Measurements from ENCODE around the gene PLD5.
"Not testable (repeated sequence)": the region's sequence is repeated elsewhere in the genome, so short reads cannot be mapped to it uniquely, and the experiment has no call there.

The PLD5 gene

DNA sequence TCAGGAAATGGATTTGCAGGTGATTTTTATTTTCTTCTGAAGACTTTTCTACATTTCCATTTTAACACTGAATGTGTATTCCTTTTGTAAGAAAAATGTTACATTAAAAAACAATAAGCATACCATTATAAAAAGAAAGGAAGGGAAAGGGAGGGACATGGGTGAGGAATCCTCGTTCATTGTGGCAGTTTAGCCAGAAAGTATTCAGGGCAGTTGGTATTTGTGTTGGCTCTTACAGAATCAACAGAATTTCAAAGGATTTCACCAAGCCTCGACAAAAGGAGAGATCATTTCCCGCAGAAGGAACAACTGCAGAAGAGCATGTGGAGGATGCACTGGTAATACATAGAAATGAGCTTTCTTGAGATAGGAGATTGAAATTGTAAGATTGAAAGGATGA is 35.0 kb downstream of the PLD5 start:
- DNase-seq (ENCODE audit: low spot score), result no peak

DNA sequence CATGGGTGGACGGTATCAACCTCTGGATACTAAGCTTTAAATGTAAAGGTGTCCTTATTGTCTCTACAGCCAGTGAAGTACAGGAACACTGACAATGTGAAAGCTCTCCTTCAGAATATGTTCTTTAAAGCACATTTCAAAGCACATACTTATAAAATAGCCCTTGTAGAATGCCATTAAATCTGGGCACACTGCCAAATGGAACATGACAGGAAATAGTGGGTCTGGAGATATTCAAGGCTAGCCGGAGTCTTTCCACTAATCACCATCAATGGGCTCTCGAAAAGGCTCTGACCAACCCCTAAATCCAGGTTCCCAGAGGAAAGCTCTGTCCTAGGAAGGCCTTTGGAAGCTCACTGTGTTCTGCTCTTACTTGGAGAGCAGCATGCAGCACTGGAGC is 46.6 kb downstream of the PLD5 start:
- peak; percentile 41 for DNase-seq (ENCODE audit: low spot score)

DNA sequence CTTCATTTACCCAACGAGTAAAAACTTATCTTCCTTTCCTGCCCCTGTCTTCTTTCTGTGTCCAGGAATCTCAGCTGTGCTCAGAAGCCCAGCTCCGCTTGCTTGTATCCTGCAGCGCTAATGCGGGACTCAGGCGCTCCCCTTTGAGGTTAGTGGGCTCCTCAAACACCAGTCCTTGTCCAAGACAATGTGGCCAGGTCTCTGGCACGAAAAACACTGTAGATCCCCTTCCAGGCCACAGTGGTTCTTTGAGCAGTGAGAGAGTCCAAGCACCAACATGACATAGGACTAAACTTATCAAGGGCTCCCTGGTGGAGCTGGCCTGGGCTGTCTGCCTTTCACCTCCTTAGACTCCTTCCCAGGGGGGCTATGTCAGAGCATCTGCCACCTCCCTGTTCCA is 53.7 kb downstream of the PLD5 start:
- DNase-seq (ENCODE audit: low spot score), result no peak

DNA sequence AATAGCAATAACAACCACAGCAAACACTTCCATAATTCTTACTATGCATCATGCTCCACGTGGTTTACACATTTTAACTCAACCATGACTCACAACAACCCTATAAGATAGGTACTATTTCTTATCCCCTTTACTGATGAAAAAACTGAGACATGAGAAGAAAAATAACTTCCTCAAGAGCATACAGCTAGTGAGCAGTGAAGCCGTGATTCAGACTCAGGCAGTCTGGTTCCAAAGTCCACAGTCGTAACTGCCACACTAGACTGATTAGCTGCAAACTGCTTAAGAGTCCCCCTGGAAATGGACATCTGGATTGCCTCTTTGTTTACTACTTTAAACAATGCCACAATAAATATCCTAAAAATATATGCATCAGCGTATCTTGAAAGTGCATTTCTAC is 55.7 kb downstream of the PLD5 start:
- no peak for DNase-seq (ENCODE audit: low spot score)

DNA sequence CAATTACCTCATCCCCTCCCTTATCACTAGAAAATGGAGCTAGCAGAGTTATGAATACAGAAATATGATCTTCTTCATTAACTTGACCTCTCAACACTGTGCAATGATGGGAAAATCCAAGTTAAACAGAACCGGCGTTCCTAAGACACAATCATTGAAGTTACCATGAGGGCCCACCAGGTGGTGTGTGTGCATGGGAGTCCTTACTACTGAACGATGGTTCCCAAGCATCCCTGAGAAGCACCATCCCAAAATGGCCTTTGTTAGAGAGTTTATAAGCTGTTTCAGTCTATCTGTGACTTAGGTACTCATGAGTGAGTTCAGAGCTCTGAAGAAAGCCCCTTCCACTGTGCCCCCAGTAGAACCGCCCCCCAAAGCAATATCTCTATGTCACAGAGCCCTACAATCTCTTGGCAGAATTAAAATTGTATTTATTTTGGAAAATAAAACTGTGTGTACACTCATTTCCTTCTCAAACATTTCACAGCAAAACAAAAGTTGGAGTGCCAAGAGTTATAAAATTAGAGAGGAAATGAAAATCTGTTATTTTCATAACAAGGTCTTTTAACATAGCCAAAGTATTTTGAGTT is 56.8 kb downstream of the PLD5 start:
- DNase-seq (ENCODE audit: low spot score), result peak; percentile 72

DNA sequence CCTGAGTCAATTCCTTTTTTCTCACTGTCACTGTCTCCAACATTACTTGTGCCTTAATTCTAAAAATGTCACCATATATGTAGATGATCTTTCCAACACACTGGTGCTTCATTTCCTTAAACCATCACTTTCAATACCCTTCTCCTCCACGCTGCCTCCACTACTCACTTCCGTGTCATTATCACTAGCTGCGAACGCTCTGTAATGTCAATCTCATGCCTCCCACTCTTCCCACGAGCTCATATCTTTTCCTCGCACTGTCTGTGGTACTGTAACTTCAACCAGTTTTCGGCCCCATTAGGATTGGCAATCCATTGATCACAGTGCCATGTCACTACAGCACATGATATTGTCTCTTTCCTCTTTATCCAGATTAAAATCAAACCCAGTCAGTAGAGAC is 61.6 kb downstream of the PLD5 start:
- DNase-seq (ENCODE audit: low spot score), result no peak

DNA sequence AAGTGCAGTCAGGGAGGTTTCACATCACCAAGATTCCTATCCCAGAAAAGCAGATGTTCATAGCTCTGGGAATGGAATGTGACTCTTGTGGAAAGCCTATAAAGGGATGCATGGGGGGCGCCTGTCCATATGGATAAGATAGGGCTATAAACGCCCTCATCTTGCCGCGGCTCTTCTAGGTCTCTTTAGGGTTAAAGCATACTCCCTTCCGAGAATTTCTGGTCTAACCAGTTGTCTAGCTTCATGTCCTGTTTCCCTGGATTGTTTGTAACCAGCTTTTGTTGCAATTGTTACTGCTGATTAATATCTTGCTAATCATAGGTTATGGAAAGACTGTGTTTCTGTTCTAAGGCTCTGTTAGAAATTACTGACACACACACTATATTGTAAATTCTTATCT is 64.8 kb downstream of the PLD5 start:
- not testable (repeated sequence) for DNase-seq (ENCODE audit: low spot score)

DNA sequence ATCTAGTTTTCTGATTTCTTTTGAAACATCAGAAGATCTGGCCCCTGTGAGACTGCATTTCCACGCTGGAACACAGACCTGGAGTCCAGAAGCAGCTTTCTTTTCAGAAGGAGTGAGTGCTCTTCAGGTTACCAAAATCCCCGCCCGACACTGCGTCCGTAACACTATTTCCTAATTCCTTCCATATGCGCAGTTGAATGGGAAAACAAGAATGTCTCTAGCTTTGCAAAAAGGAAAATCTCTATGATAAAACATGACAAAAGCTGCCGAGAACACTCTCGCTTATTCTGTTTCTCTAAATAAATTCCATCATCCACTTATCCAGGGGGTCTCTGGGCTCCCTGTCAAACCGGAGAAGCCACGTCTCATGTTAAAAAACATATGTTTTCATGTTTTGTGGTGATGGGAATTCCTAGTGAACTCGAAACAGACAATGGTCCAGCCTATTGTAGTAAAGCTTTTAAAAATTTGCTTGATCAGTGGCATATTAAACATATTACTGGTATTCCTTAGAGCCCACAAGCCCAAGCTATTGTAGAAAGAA is 67.7 kb downstream of the PLD5 start:
- no peak for DNase-seq (ENCODE audit: low spot score)

DNA sequence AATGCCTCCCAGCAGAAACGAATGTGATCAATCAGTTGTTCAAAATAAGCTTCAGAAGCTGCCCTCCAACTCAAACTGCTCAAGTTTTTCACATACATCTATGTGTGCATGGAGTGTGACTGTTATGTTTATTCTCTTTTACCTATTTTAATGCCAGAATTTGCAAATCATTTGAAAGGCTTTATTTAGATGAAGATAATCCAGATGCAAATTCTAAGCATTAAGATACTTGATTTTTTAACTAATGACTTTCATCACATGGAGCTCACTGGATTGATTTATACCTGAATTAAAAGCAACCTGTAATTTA is 69.5 kb downstream of the PLD5 start:
- no peak for DNase-seq (ENCODE audit: low spot score)

DNA sequence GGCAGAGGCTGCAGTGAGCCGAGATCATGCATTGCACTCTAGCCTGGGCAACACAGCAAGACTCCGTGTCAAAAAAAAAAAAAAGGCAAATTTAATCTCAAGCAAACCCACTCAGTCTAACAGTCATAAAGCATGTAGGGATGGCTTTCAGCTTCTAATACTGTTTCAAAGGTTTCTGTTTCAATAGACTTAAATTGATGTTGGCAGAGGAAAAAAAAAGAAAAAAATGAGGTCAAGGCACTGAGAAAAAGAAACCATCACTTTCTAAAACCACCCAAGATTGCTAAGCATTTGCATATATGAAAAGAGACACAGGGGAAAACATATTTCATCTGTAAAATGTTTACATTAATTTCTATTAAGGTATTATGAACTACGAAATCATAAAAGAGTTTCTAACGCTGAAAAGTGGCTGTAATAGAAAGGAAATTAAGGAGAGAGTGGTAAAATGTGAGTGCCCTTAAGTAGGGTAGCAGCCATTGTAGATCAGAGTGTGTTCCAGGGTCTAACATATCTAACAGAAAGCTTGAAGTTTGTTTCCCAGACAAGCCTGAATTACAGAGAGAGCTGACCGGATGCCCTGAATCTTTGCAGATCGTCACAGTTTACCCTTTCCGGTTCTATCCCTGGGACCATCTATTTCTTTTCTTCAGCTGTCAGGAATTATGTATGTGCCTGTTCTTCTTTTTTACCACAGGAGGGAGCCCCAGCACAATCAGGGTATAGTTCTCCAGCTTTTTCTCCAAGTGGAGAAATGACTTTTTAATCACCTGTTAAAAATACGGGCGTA is 70.0 kb downstream of the PLD5 start:
- DNase-seq (ENCODE audit: low spot score), result peak; percentile 66

DNA sequence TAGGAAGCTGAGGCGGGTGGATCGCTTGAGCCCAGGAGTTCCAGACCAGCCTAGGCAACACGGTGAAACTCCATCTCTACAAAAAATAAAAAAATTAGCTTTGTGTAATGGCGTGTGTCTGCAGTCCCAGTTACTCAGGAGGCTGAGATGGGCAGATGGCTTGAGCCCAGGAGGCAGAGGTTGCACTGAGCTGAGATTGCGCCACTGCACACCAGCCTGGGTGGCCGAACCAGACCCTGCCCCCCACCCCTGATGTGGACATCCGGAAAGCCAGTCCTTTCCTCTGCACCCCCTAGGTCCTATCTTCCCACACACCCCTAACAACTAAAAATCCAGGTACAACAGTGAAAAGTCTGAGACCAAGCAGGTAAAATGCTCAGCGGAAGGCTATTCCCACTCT is 71.9 kb downstream of the PLD5 start:
- no peak for DNase-seq (ENCODE audit: low spot score)

DNA sequence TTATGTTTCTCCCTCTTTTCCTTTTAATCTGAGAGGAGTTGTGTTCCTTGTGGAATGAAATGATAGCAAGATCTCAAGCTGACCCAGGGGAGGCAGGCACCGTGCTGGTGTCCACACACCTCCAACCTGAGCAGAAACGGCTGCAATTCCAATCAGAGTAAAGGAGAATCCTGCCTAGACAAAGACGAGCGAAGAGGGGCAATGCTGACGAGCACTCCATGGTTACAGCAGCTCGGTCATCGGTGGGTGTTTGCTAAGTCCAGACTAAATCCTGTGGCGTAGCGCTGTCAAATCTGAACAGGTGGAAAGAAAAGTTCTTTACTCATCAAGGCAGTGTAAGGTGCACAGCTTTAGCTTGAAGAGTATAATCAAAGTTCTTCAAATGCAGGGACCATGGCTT is 74.8 kb downstream of the PLD5 start:
- DNase-seq (ENCODE audit: low spot score), result no peak

DNA sequence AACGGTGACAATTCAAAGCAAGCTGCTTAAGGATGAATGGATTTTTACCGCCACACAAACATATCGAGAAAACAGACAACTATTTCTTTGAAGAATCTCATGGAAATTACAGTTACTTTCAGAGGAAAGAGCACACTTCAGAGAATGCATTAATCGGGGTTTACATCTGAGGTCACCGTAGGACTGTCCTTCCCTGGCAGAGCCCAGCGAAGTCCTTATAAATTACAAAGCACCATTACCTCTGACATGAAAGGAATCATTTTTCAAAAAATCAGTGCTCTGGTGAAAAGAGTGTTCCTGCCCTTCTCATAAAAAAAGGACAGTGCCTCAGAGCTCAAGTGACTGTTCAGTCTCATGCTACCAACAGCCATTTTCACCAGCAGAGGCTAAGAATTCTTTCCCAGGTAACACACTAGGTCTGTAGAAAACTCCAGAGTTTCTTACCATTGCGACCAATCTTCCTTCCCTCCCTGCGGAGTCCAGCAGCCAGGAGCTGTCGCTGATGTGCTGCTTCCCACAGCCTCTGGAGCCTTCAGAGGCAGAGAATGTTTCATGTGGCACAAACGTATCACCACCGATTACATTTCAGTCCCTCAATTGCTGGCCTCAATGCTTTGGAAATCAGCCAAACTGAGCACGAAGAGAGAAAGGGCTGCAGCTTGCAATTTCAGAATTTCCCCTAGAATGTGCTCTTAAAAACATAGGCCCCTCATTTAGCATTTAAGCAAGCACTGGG is 75.4 kb downstream of the PLD5 start:
- no peak for DNase-seq (ENCODE audit: low spot score)

DNA sequence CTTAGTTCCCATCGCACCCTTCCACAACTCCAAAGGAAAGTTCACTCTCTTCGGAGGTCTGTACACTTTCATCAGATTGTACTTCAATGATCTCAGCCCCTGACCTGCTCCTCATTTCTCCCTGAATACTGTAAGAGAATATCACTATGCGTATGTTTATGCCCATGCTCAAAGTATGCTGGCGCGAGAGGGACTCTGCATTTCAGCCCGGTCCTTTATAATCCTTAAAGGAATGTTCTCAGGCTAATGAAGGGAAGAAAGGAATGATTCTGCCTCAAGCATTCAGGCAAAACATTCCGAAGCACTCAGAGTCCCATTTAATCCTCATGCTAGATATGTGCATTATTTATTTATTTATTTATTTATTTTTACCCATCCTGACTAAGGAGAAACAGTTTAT is 76.8 kb downstream of the PLD5 start:
- DNase-seq (ENCODE audit: low spot score), result no peak

DNA sequence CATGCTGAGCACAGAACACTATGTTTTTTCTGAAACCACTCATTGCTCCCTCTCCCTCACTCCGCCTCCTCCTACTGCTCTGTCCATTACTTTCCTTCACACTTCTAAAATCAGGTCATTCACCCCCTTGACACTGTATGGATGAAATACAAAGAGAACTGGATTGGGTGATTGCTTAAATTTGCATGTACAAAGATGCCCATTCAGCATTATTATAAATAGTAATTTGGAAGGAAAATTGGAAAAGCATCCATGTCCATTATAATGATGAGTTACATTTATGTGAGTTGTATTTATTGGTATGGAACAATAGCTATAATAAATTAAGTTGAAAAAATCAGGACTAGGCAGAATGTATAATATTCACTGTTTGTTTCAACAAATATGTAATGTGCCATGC is 83.7 kb downstream of the PLD5 start:
- no peak for DNase-seq (ENCODE audit: low spot score)

DNA sequence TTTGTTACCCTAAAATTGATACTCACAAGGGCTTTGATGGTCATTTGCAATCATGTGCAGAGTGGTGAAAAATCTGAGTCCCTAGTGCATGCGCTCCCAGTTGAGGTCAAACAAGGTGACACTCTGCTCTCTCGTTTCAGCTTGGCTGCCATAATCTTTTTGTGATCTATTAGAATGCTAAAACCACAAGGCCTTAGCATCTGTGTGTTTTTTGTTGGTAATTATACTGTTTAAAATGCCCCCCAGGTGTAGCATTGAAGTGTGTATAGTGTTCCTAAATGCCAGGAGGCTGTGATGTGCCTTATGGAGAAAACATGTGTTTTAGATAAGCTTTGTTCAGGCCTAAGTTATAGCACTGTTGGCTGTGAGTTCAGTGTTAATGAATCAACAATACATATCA is 89.3 kb downstream of the PLD5 start:
- DNase-seq (ENCODE audit: low spot score), result no peak

DNA sequence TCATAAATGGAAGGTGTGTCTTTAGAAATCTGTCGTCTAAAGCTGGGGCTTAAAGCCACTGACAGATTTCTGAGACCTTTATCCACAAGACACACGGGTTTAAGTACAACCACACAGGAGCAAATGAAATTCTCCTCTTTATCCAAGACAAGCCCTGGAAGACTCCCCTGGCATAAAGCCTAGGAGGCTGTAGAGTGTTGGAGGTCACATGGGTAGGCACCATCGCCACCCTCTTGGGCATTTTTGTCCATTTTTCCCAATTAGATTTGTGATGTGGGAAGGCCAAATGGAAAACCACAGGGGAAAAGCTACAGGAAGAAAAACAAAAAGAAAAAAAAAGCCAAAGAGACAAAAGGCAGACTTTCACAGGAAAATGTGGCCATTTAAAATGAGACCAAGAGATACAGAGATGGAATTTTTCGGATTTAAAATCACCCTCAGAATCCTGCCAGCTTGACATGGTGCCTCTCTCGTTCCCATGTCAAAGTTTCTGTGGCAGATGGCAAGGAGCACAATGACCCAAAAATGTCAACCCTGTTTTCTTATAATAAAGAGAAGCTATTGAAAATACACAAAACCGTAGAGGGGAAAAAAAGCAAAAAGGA is 91.9 kb downstream of the PLD5 start:
- no peak for DNase-seq (ENCODE audit: low spot score)

DNA sequence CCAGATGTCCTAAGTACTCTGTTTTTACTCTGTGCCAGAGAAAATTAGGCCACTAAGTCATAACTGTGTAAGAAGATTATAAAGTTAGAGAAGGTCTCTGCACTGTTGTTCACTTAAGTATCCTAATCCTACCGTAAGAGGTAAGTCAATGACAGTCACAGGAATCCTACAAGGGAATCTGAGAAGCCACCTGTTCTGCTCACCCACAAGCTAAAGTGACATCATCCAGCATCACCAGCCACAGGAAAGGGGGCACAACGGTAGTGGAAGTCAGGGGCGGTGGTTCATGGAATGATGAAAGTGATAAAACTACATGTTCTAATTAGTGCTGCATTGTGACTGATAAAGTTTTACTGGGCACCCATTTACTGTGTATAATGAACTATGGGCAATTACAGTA is 92.7 kb downstream of the PLD5 start:
- no peak for DNase-seq (ENCODE audit: low spot score)

DNA sequence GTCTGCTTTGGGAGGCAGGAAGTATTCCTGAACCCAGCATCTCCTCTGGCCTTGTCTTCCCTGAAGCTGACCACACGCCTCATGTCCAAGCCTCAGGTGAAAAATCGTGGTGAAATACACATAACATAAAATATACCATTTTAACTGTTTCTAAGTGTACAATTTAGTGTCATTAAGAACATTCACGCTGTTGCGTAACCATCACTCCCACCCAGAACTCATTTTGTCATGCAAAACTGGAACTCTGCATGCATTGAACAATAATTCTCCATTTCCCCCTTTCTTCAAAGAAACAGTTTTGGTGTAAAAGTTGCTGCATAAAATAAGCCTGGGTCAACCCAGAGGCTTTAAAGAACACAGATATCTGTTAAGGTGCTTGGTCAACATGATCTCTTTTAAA is 93.5 kb downstream of the PLD5 start:
- DNase-seq (ENCODE audit: low spot score), result no peak

DNA sequence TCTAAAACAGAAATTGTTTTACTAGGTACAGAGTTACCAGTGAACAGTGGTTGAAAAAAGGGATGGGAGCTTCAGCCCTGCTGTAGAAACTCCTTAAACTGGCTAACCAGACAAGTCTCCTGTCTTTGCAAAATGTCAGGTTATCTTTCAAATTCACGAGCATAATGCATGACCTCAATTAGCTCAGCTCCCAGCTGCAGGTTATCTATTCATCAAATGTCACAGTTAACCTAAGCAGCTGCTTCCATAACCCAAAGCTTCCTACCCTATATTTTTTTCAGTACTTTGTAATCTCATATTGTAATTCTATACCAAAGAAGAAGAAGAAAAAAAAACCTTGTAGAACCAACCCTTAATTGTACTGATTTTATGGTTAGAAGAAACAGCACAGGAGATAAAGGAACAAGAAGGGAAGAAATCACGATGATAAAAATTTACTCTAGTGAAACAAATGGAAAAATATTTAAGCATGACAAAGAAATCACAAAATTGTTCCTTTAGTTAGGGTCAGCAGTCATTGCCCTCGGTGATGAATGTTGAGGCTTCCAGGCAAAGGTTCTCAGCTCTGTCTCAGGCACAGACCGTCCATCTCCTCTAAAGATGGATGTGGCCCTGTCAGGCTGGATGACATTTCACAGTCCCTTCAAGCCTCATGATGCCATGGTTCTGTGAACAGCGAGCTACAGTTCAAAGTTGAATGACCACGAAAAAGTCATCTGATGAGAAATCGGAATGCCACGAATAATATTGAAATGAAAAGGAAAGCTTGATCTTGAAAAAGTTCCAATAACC is 95.9 kb downstream of the PLD5 start:
- DNase-seq (ENCODE audit: low spot score), result peak; percentile 96

DNA sequence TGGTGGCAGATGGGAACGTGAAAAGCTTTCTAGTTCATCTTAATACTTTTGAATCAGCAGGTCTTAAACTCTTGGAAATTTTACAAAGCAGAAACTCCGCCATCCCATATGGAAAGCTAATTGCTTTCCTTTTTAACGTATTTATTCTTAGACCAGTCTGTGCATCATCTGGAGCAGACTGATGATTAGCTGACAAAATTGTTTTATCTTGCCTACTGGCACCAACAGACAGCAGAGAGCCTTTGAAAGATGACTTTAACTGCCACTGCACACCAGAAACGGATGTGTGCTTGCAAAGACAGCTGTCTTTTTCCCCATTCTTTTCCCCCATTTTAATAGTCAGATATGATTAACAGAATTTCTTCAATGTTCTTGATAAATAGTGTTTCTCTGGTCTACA is 97.0 kb downstream of the PLD5 start:
- DNase-seq (ENCODE audit: low spot score), result peak; percentile 89

Data from SK-N-DZ (cell line).